ENCODE measurements around the gene DAPK1.

Gene DAPK1

GRCh38 chr9:87556821-87557220, 59.2 kb downstream of the DAPK1 start:
- Histone ChIP-seq H3K4ac (ENCODE audit: low read depth, low read length) (no peak overlapping the region), H2BK12ac (ENCODE audit: low read length) (no peak overlapping the region), H3K4me1 (ENCODE audit: control insufficient read depth in 1 of 2, insufficient read depth in 2 of 2, low read length in 2 of 2) (peaks cover 3 to 7% of the 10 kb centered on the region in 2 experiments), H3K27ac (ENCODE audit: low read depth, low read length) (no peak overlapping the region), H3K27me3 (ENCODE audit: insufficient read depth, low read length) (no peaks in the 10 kb centered on the region), H3K9ac (ENCODE audit: low read length) (no peak overlapping the region), H2AK5ac (ENCODE audit: low read length) (no peak overlapping the region), H4K8ac (ENCODE audit: low read depth, low read length) (no peak overlapping the region), H3K79me1 (ENCODE audit: low read length) (no peaks in the 10 kb centered on the region), H2AFZ (ENCODE audit: insufficient read depth, low read length, poor library complexity) (no peak overlapping the region), H3K36me3 (ENCODE audit: control insufficient read depth in 1 of 2, insufficient read depth in 2 of 2, low read length in 2 of 2) (no peaks in the 10 kb centered on the region), H3K79me2 (ENCODE audit: control insufficient read depth, insufficient read depth, low read length, poor library complexity) (no peaks in the 10 kb centered on the region), H4K91ac (ENCODE audit: low read depth, low read length) (no peak overlapping the region), H3K4me3 (ENCODE audit: low read depth, low read length) (no peak overlapping the region), H3K23ac (ENCODE audit: low read length) (no peak overlapping the region), H3K9me3 (ENCODE audit: insufficient read depth, low read depth, low read length) (peaks cover 3% of the 10 kb centered on the region), H4K12ac (ENCODE audit: low read depth, low read length) (no peak overlapping the region), H3K14ac (ENCODE audit: low read length) (no peak overlapping the region), H2BK5ac (ENCODE audit: low read depth, low read length, poor library complexity) (no peak overlapping the region), H3K18ac (ENCODE audit: low read length) (no peak overlapping the region), H2BK120ac (ENCODE audit: insufficient read depth, low read length, poor library complexity) (no peak overlapping the region), H3K4me2 (ENCODE audit: low read length) (no peak overlapping the region)
- DNase-seq = no peak
- WGBS (ENCODE audit: extremely low coverage, insufficient coverage, insufficient read length) = no CpG with 5 or more reads among the region's 6 CpGs

GRCh38 chr9:87557996-87558395, 60.3 kb downstream of the DAPK1 start:
- H4K12ac ChIP-seq (ENCODE audit: low read depth, low read length) = no peak overlapping the region
- no peak overlapping the region for H4K8ac ChIP-seq (ENCODE audit: low read depth, low read length)
- H2BK5ac ChIP-seq (ENCODE audit: low read depth, low read length, poor library complexity) = no peak overlapping the region
- no peak for DNase-seq
- no peak overlapping the region for H3K18ac ChIP-seq (ENCODE audit: low read length)
- H3K14ac ChIP-seq (ENCODE audit: low read length) = no peak overlapping the region
- H4K91ac ChIP-seq (ENCODE audit: low read depth, low read length) = no peak overlapping the region
- H3K36me3 ChIP-seq (ENCODE audit: control insufficient read depth in 1 of 2, insufficient read depth in 2 of 2, low read length in 2 of 2) = no peaks in the 10 kb centered on the region
- no peaks in the 10 kb centered on the region for H3K79me2 ChIP-seq (ENCODE audit: control insufficient read depth, insufficient read depth, low read length, poor library complexity)
- H3K4me1 ChIP-seq (ENCODE audit: control insufficient read depth in 1 of 2, insufficient read depth in 2 of 2, low read length in 2 of 2) = peaks cover 0 to 4% of the 10 kb centered on the region in 2 experiments
- H3K4me3 ChIP-seq (ENCODE audit: low read depth, low read length) = no peak overlapping the region
- no peak overlapping the region for H3K4me2 ChIP-seq (ENCODE audit: low read length)
- no peak overlapping the region for H2BK120ac ChIP-seq (ENCODE audit: insufficient read depth, low read length, poor library complexity)
- H3K9ac ChIP-seq (ENCODE audit: low read length) = no peak overlapping the region
- H3K4ac ChIP-seq (ENCODE audit: low read depth, low read length) = no peak overlapping the region
- peaks cover 3% of the 10 kb centered on the region for H3K9me3 ChIP-seq (ENCODE audit: insufficient read depth, low read depth, low read length)
- H3K23ac ChIP-seq (ENCODE audit: low read length) = no peak overlapping the region
- H3K27me3 ChIP-seq (ENCODE audit: insufficient read depth, low read length) = no peaks in the 10 kb centered on the region
- H2BK12ac ChIP-seq (ENCODE audit: low read length) = no peak overlapping the region
- no peak overlapping the region for H3K27ac ChIP-seq (ENCODE audit: low read depth, low read length)
- no peak overlapping the region for H2AFZ ChIP-seq (ENCODE audit: insufficient read depth, low read length, poor library complexity)
- no peaks in the 10 kb centered on the region for H3K79me1 ChIP-seq (ENCODE audit: low read length)
- no peak overlapping the region for H2AK5ac ChIP-seq (ENCODE audit: low read length)
- WGBS (ENCODE audit: extremely low coverage, insufficient coverage, insufficient read length) = no CpG with 5 or more reads among the region's 1 CpG

- H4K91ac ChIP-seq (ENCODE audit: low read depth, low read length) = no peak overlapping the region
- H3K27ac ChIP-seq (ENCODE audit: low read depth, low read length) = no peak overlapping the region
- H4K8ac ChIP-seq (ENCODE audit: low read depth, low read length) = no peak overlapping the region
- H3K27me3 ChIP-seq (ENCODE audit: insufficient read depth, low read length) = no peaks in the 10 kb centered on the region
- H3K14ac ChIP-seq (ENCODE audit: low read length) = no peak overlapping the region
- H3K18ac ChIP-seq (ENCODE audit: low read length) = no peak overlapping the region
- H3K36me3 ChIP-seq (ENCODE audit: control insufficient read depth in 1 of 2, insufficient read depth in 2 of 2, low read length in 2 of 2) = peaks cover 0 to 2% of the 10 kb centered on the region in 2 experiments
- no peak overlapping the region for H2BK120ac ChIP-seq (ENCODE audit: insufficient read depth, low read length, poor library complexity)
- no peak overlapping the region for H2AFZ ChIP-seq (ENCODE audit: insufficient read depth, low read length, poor library complexity)
- H3K79me1 ChIP-seq (ENCODE audit: low read length) = no peaks in the 10 kb centered on the region
- WGBS (ENCODE audit: extremely low coverage, insufficient coverage, insufficient read length) = no CpG with 5 or more reads among the region's 5 CpGs
- peaks cover 5 to 7% of the 10 kb centered on the region in 2 experiments for H3K4me1 ChIP-seq (ENCODE audit: control insufficient read depth in 1 of 2, insufficient read depth in 2 of 2, low read length in 2 of 2)
- no peak overlapping the region for H2BK12ac ChIP-seq (ENCODE audit: low read length)
- no peak overlapping the region for H4K12ac ChIP-seq (ENCODE audit: low read depth, low read length)
- no peak overlapping the region for H3K4me3 ChIP-seq (ENCODE audit: low read depth, low read length)
- H3K23ac ChIP-seq (ENCODE audit: low read length) = no peak overlapping the region
- H2BK5ac ChIP-seq (ENCODE audit: low read depth, low read length, poor library complexity) = no peak overlapping the region
- H2AK5ac ChIP-seq (ENCODE audit: low read length) = no peak overlapping the region
- H3K9ac ChIP-seq (ENCODE audit: low read length) = no peak overlapping the region
- H3K79me2 ChIP-seq (ENCODE audit: control insufficient read depth, insufficient read depth, low read length, poor library complexity) = peaks cover 2% of the 10 kb centered on the region
- DNase-seq = no peak
- no peak overlapping the region for H3K4ac ChIP-seq (ENCODE audit: low read depth, low read length)
- H3K9me3 ChIP-seq (ENCODE audit: insufficient read depth, low read depth, low read length) = peaks cover 3% of the 10 kb centered on the region
- no peak overlapping the region for H3K4me2 ChIP-seq (ENCODE audit: low read length)
Measured at GRCh38 chr9:87558606-87559190, 61.0 kb downstream of the DAPK1 start.

- H2BK12ac ChIP-seq (ENCODE audit: low read length) = no peak overlapping the region
- H3K27ac ChIP-seq (ENCODE audit: low read depth, low read length) = no peak overlapping the region
- H3K27me3 ChIP-seq (ENCODE audit: insufficient read depth, low read length) = no peaks in the 10 kb centered on the region
- WGBS (ENCODE audit: extremely low coverage, insufficient coverage, insufficient read length) = no CpG with 5 or more reads among the region's 7 CpGs
- no peak overlapping the region for H2BK5ac ChIP-seq (ENCODE audit: low read depth, low read length, poor library complexity)
- H3K4me2 ChIP-seq (ENCODE audit: low read length) = no peak overlapping the region
- H3K14ac ChIP-seq (ENCODE audit: low read length) = no peak overlapping the region
- peaks cover 11 to 20% of the 10 kb centered on the region in 2 experiments for H3K4me1 ChIP-seq (ENCODE audit: control insufficient read depth in 1 of 2, insufficient read depth in 2 of 2, low read length in 2 of 2)
- DNase-seq = no peak
- peaks cover 2% of the 10 kb centered on the region for H3K79me1 ChIP-seq (ENCODE audit: low read length)
- no peak overlapping the region for H4K12ac ChIP-seq (ENCODE audit: low read depth, low read length)
- H2AFZ ChIP-seq (ENCODE audit: insufficient read depth, low read length, poor library complexity) = no peak overlapping the region
- no peak overlapping the region for H3K4me3 ChIP-seq (ENCODE audit: low read depth, low read length)
- no peak overlapping the region for H3K4ac ChIP-seq (ENCODE audit: low read depth, low read length)
- peaks cover 2% of the 10 kb centered on the region for H3K79me2 ChIP-seq (ENCODE audit: control insufficient read depth, insufficient read depth, low read length, poor library complexity)
- H3K36me3 ChIP-seq (ENCODE audit: control insufficient read depth in 1 of 2, insufficient read depth in 2 of 2, low read length in 2 of 2) = peaks cover 0 to 2% of the 10 kb centered on the region in 2 experiments
- H4K91ac ChIP-seq (ENCODE audit: low read depth, low read length) = no peak overlapping the region
- H3K18ac ChIP-seq (ENCODE audit: low read length) = no peak overlapping the region
- no peak overlapping the region for H4K8ac ChIP-seq (ENCODE audit: low read depth, low read length)
- no peaks in the 10 kb centered on the region for H3K9me3 ChIP-seq (ENCODE audit: insufficient read depth, low read depth, low read length)
- H3K9ac ChIP-seq (ENCODE audit: low read length) = no peak overlapping the region
- no peak overlapping the region for H3K23ac ChIP-seq (ENCODE audit: low read length)
- H2AK5ac ChIP-seq (ENCODE audit: low read length) = no peak overlapping the region
- H2BK120ac ChIP-seq (ENCODE audit: insufficient read depth, low read length, poor library complexity) = no peak overlapping the region
Measured at GRCh38 chr9:87562062-87562461, 64.4 kb downstream of the DAPK1 start.

Measured in trophoblast cell (in vitro differentiated cells and primary cell).